Hypothalamus (tissue), 51 donors: ENCODE measurements around the gene ZZZ3.
"Not testable (repeated sequence)": the region's sequence is repeated elsewhere in the genome, so short reads cannot be mapped to it uniquely, and the experiment has no call there.

Experiments
- DNase-seq, 51 donors: peaks; one replicate each; lab custom pipeline; 2025; lab: John Stamatoyannopoulos, UW

Gene ZZZ3

GRCh38 chr1:77682460-77683159 lies at the start of gene ZZZ3:
TSS of gene ZZZ3 (minus strand) at chr1:77682658. CDS start at chr1:77633354, 49,304 bp downstream.
- DNase-seq: peak; percentile 60 to 98 (median 82)

- DNase-seq: no peak
Observed at GRCh38 chr1:77732090-77732489, 49.6 kb upstream of the ZZZ3 start.

- no peak for DNase-seq
Observed at GRCh38 chr1:77725706-77726105, 43.2 kb upstream of the ZZZ3 start.

GRCh38 chr1:77718181-77718580 lies 35.7 kb upstream of the ZZZ3 start:
- no peak for DNase-seq

- DNase-seq: no peak
Observed at GRCh38 chr1:77716065-77716464, 33.6 kb upstream of the ZZZ3 start.

- DNase-seq: no peak
Observed at GRCh38 chr1:77709727-77710126, 27.3 kb upstream of the ZZZ3 start.

GRCh38 chr1:77706321-77706720 lies 23.9 kb upstream of the ZZZ3 start:
- no peak for DNase-seq

- DNase-seq: no peak
Observed at GRCh38 chr1:77704736-77705135, 22.3 kb upstream of the ZZZ3 start.

- not testable (repeated sequence) for DNase-seq
Observed at GRCh38 chr1:77699673-77700072, 17.2 kb upstream of the ZZZ3 start.

GRCh38 chr1:77697441-77697840 lies 15.0 kb upstream of the ZZZ3 start:
- no peak for DNase-seq

GRCh38 chr1:77688939-77689338 lies 6.5 kb upstream of the ZZZ3 start:
- no peak for DNase-seq

GRCh38 chr1:77687519-77687906 lies 5.1 kb upstream of the ZZZ3 start:
- peak in 1 of 51 donors; percentile 12 for DNase-seq

GRCh38 chr1:77686796-77687518 lies 4.5 kb upstream of the ZZZ3 start:
- no peak for DNase-seq

GRCh38 chr1:77683160-77684148 lies 996 bp upstream of the ZZZ3 start:
- peak; percentile 47 to 96 (median 87) for DNase-seq

- no peak for DNase-seq
Observed at GRCh38 chr1:77680173-77680572, 2.3 kb downstream of the ZZZ3 start.

- DNase-seq: no peak
Observed at GRCh38 chr1:77678660-77679610, 3.5 kb downstream of the ZZZ3 start.

- DNase-seq: not testable (repeated sequence)
Observed at GRCh38 chr1:77674807-77675206, 7.7 kb downstream of the ZZZ3 start.

- no peak for DNase-seq
Observed at GRCh38 chr1:77673716-77674355, 8.6 kb downstream of the ZZZ3 start.

- DNase-seq: no peak
Observed at GRCh38 chr1:77673030-77673429, 9.4 kb downstream of the ZZZ3 start.
